Measurements from ENCODE around the gene TLE5.
"Not testable (repeated sequence)": the region's sequence is repeated elsewhere in the genome, so short reads cannot be mapped to it uniquely, and the experiment has no call there.

The TLE5 gene

GRCh38 chr19:3096902-3097326 lies 34.6 kb upstream of the TLE5 start:
- FAIRE-seq (no peak), DNase-seq (ENCODE audit: insufficient read length, low spot score) (no peak)

- no peak for DNase-seq (ENCODE audit: insufficient read length, low spot score)
- no peak for FAIRE-seq
Measured at GRCh38 chr19:3096267-3096901, 34.1 kb upstream of the TLE5 start.

- DNase-seq (ENCODE audit: insufficient read length, low spot score), result no peak
- FAIRE-seq, result no peak
Measured at GRCh38 chr19:3095441-3096191, 33.3 kb upstream of the TLE5 start.

GRCh38 chr19:3094601-3095440 lies 32.5 kb upstream of the TLE5 start:
- FAIRE-seq, result no peak
- DNase-seq (ENCODE audit: insufficient read length, low spot score), result no peak

GRCh38 chr19:3089299-3089855 lies 27.1 kb upstream of the TLE5 start:
- FAIRE-seq; DNase-seq (ENCODE audit: insufficient read length, low spot score): not testable (repeated sequence)

GRCh38 chr19:3087769-3088168 lies 25.5 kb upstream of the TLE5 start:
- DNase-seq (ENCODE audit: insufficient read length, low spot score) (no peak), FAIRE-seq (no peak)

- FAIRE-seq (no peak), DNase-seq (ENCODE audit: insufficient read length, low spot score) (no peak)
Measured at GRCh38 chr19:3084943-3085342, 22.6 kb upstream of the TLE5 start.

GRCh38 chr19:3083964-3084363 lies 21.7 kb upstream of the TLE5 start:
- DNase-seq (ENCODE audit: insufficient read length, low spot score), result no peak
- no peak for FAIRE-seq

- no peak for DNase-seq (ENCODE audit: insufficient read length, low spot score)
- no peak for FAIRE-seq
Measured at GRCh38 chr19:3082331-3082730, 20.0 kb upstream of the TLE5 start.

- DNase-seq (ENCODE audit: insufficient read length, low spot score) (no peak), FAIRE-seq (no peak)
Measured at GRCh38 chr19:3080286-3080685, 18.0 kb upstream of the TLE5 start.

- FAIRE-seq (no peak), DNase-seq (ENCODE audit: insufficient read length, low spot score) (no peak)
Measured at GRCh38 chr19:3079578-3079977, 17.3 kb upstream of the TLE5 start.

- peak; percentile 82 for FAIRE-seq
- no peak for DNase-seq (ENCODE audit: insufficient read length, low spot score)
Measured at GRCh38 chr19:3075605-3076431, 13.5 kb upstream of the TLE5 start.

GRCh38 chr19:3073931-3074595 lies 11.8 kb upstream of the TLE5 start:
- DNase-seq (ENCODE audit: insufficient read length, low spot score) (no peak), FAIRE-seq (no peak)

- no peak for DNase-seq (ENCODE audit: insufficient read length, low spot score)
- FAIRE-seq, result no peak
Measured at GRCh38 chr19:3073159-3073563, 10.9 kb upstream of the TLE5 start.

- DNase-seq (ENCODE audit: insufficient read length, low spot score) (no peak), FAIRE-seq (no peak)
Measured at GRCh38 chr19:3071768-3072167, 9.5 kb upstream of the TLE5 start.

GRCh38 chr19:3068071-3068470 lies 5.8 kb upstream of the TLE5 start:
- DNase-seq (ENCODE audit: insufficient read length, low spot score) (no peak), FAIRE-seq (no peak)

- no peak for FAIRE-seq
Measured at GRCh38 chr19:3067563-3067962, 5.3 kb upstream of the TLE5 start.

GRCh38 chr19:3066482-3067049 lies 4.3 kb upstream of the TLE5 start:
- FAIRE-seq, result no peak
- no peak for DNase-seq (ENCODE audit: insufficient read length, low spot score)

More at GRCh38 chr19:3067563-3067962, 5.3 kb upstream of the TLE5 start:
- no peak for DNase-seq (ENCODE audit: insufficient read length, low spot score)

- FAIRE-seq (no peak), DNase-seq (ENCODE audit: insufficient read length, low spot score) (no peak)
Measured at GRCh38 chr19:3065675-3066357, 3.5 kb upstream of the TLE5 start.
